OCI-M2 (cell line): ENCODE data around the gene PRR22.
"Not testable (repeated sequence)": the region's sequence is repeated elsewhere in the genome, so short reads cannot be mapped to it uniquely, and the experiment has no call there.

Experiments
- DNase-seq: peaks from one replicate; lab custom pipeline; 2025; ENCODE audit not compliant: unreplicated experiment; lab: John Stamatoyannopoulos, UW

The PRR22 gene

GRCh38 chr19:5792224-5792623, 7.7 kb upstream of the PRR22 start:
- DNase-seq, result no peak

GRCh38 chr19:5790559-5791520, 6.3 kb upstream of the PRR22 start, which contains the start of gene DUS3L:
TSS of gene DUS3L (minus strand) at chr19:5791163. CDS start at chr19:5791141, 22 bp downstream.
- peak; percentile 75 for DNase-seq

GRCh38 chr19:5789886-5790558, 5.5 kb upstream of the PRR22 start:
- DNase-seq, result no peak

- no peak for DNase-seq
Measured at GRCh38 chr19:5789351-5789761, 4.8 kb upstream of the PRR22 start.

- no peak for DNase-seq
Measured at GRCh38 chr19:5788422-5788821, 3.9 kb upstream of the PRR22 start.

- no peak for DNase-seq
Measured at GRCh38 chr19:5787409-5788182, 3.0 kb upstream of the PRR22 start.

- no peak for DNase-seq
Measured at GRCh38 chr19:5786593-5787408, 2.3 kb upstream of the PRR22 start.

- no peak for DNase-seq
Measured at GRCh38 chr19:5785423-5785822, 877 bp upstream of the PRR22 start.

- no peak for DNase-seq
Measured at GRCh38 chr19:5782945-5783919, 1.3 kb downstream of the PRR22 start.

GRCh38 chr19:5782322-5782721, 2.2 kb downstream of the PRR22 start:
- no peak for DNase-seq

GRCh38 chr19:5780916-5781315, 3.6 kb downstream of the PRR22 start:
- DNase-seq, result not testable (repeated sequence)

GRCh38 chr19:5778402-5778801, 6.1 kb downstream of the PRR22 start:
- no peak for DNase-seq

GRCh38 chr19:5775668-5776309, 8.8 kb downstream of the PRR22 start:
- DNase-seq, result no peak

- DNase-seq, result no peak
Measured at GRCh38 chr19:5774921-5775320, 9.6 kb downstream of the PRR22 start.

- DNase-seq, result no peak
Measured at GRCh38 chr19:5773276-5773675, 11.3 kb downstream of the PRR22 start.

- no peak for DNase-seq
Measured at GRCh38 chr19:5772416-5772815, 12.1 kb downstream of the PRR22 start.

- DNase-seq, result no peak
Measured at GRCh38 chr19:5767949-5768348, 16.6 kb downstream of the PRR22 start.

- DNase-seq, result no peak
Measured at GRCh38 chr19:5765220-5765619, 19.3 kb downstream of the PRR22 start.
